ENCODE measurements around the gene RANBP3L.

RANBP3L gene

GRCh38 chr5:36312953-36313672 lies 11.4 kb upstream of the RANBP3L start:
- H3K9ac ChIP-seq (ENCODE audit: low read depth in 1 of 2, low read length in 2 of 2): no peak overlapping the region
- no peaks in the 10 kb centered on the region for H3K4me1 ChIP-seq (ENCODE audit: control insufficient read depth in 1 of 2, insufficient read depth in 2 of 2, low read length in 2 of 2)
- H3K27me3 ChIP-seq (ENCODE audit: control insufficient read depth in 1 of 2, insufficient read depth in 2 of 2, low read length in 2 of 2): no peaks in the 10 kb centered on the region
- no peak overlapping the region for H3K27ac ChIP-seq (ENCODE audit: low read depth, low read length)
- no peaks in the 10 kb centered on the region for H3K9me3 ChIP-seq (ENCODE audit: control insufficient read depth in 1 of 2, low read length in 2 of 2)
- no peak overlapping the region for H3K4me3 ChIP-seq (ENCODE audit: low read depth in 1 of 2, low read length in 2 of 2)
- H3K36me3 ChIP-seq (ENCODE audit: control insufficient read depth in 1 of 2, insufficient read depth in 2 of 2, low read length in 2 of 2): no peaks in the 10 kb centered on the region

GRCh38 chr5:36311956-36312355 lies 10.3 kb upstream of the RANBP3L start:
- H3K9ac ChIP-seq (ENCODE audit: low read depth in 1 of 2, low read length in 2 of 2): no peak overlapping the region
- no peaks in the 10 kb centered on the region for H3K36me3 ChIP-seq (ENCODE audit: control insufficient read depth in 1 of 2, insufficient read depth in 2 of 2, low read length in 2 of 2)
- H3K9me3 ChIP-seq (ENCODE audit: control insufficient read depth in 1 of 2, low read length in 2 of 2): no peaks in the 10 kb centered on the region
- H3K4me3 ChIP-seq (ENCODE audit: low read depth in 1 of 2, low read length in 2 of 2): no peak overlapping the region
- no peaks in the 10 kb centered on the region for H3K4me1 ChIP-seq (ENCODE audit: control insufficient read depth in 1 of 2, insufficient read depth in 2 of 2, low read length in 2 of 2)
- H3K27me3 ChIP-seq (ENCODE audit: control insufficient read depth in 1 of 2, insufficient read depth in 2 of 2, low read length in 2 of 2): no peaks in the 10 kb centered on the region
- H3K27ac ChIP-seq (ENCODE audit: low read depth, low read length): no peak overlapping the region

GRCh38 chr5:36310138-36310537 lies 8.4 kb upstream of the RANBP3L start:
- H3K4me1 ChIP-seq (ENCODE audit: control insufficient read depth in 1 of 2, insufficient read depth in 2 of 2, low read length in 2 of 2): no peaks in the 10 kb centered on the region
- H3K9ac ChIP-seq (ENCODE audit: low read depth in 1 of 2, low read length in 2 of 2): no peak overlapping the region
- H3K36me3 ChIP-seq (ENCODE audit: control insufficient read depth in 1 of 2, insufficient read depth in 2 of 2, low read length in 2 of 2): no peaks in the 10 kb centered on the region
- H3K27ac ChIP-seq (ENCODE audit: low read depth, low read length): no peak overlapping the region
- no peaks in the 10 kb centered on the region for H3K9me3 ChIP-seq (ENCODE audit: control insufficient read depth in 1 of 2, low read length in 2 of 2)
- H3K4me3 ChIP-seq (ENCODE audit: low read depth in 1 of 2, low read length in 2 of 2): no peak overlapping the region
- no peaks in the 10 kb centered on the region for H3K27me3 ChIP-seq (ENCODE audit: control insufficient read depth in 1 of 2, insufficient read depth in 2 of 2, low read length in 2 of 2)

- no peaks in the 10 kb centered on the region for H3K9me3 ChIP-seq (ENCODE audit: control insufficient read depth in 1 of 2, low read length in 2 of 2)
- no peaks in the 10 kb centered on the region for H3K36me3 ChIP-seq (ENCODE audit: control insufficient read depth in 1 of 2, insufficient read depth in 2 of 2, low read length in 2 of 2)
- no peak overlapping the region for H3K9ac ChIP-seq (ENCODE audit: low read depth in 1 of 2, low read length in 2 of 2)
- no peak overlapping the region for H3K27ac ChIP-seq (ENCODE audit: low read depth, low read length)
- H3K4me1 ChIP-seq (ENCODE audit: control insufficient read depth in 1 of 2, insufficient read depth in 2 of 2, low read length in 2 of 2): peaks cover 0 to 3% of the 10 kb centered on the region in 2 donors
- no peak overlapping the region for H3K4me3 ChIP-seq (ENCODE audit: low read depth in 1 of 2, low read length in 2 of 2)
- H3K27me3 ChIP-seq (ENCODE audit: control insufficient read depth in 1 of 2, insufficient read depth in 2 of 2, low read length in 2 of 2): no peaks in the 10 kb centered on the region
These were observed 4.0 kb upstream of the RANBP3L start for GRCh38 chr5:36305571-36306326.

GRCh38 chr5:36304095-36304805 lies 2.5 kb upstream of the RANBP3L start:
- Histone ChIP-seq H3K27ac (ENCODE audit: low read depth, low read length) (no peak overlapping the region), H3K36me3 (ENCODE audit: control insufficient read depth in 1 of 2, insufficient read depth in 2 of 2, low read length in 2 of 2) (no peaks in the 10 kb centered on the region), H3K9ac (ENCODE audit: low read depth in 1 of 2, low read length in 2 of 2) (no peak overlapping the region), H3K4me1 (ENCODE audit: control insufficient read depth in 1 of 2, insufficient read depth in 2 of 2, low read length in 2 of 2) (peaks cover 0 to 3% of the 10 kb centered on the region in 2 donors), H3K27me3 (ENCODE audit: control insufficient read depth in 1 of 2, insufficient read depth in 2 of 2, low read length in 2 of 2) (no peaks in the 10 kb centered on the region), H3K4me3 (ENCODE audit: low read depth in 1 of 2, low read length in 2 of 2) (no peak overlapping the region), H3K9me3 (ENCODE audit: control insufficient read depth in 1 of 2, low read length in 2 of 2) (no peaks in the 10 kb centered on the region)

- Histone ChIP-seq H3K4me1 (ENCODE audit: control insufficient read depth in 1 of 2, insufficient read depth in 2 of 2, low read length in 2 of 2) (peaks cover 0 to 3% of the 10 kb centered on the region in 2 donors), H3K9me3 (ENCODE audit: control insufficient read depth in 1 of 2, low read length in 2 of 2) (no peaks in the 10 kb centered on the region), H3K27ac (ENCODE audit: low read depth, low read length) (no peak overlapping the region), H3K27me3 (ENCODE audit: control insufficient read depth in 1 of 2, insufficient read depth in 2 of 2, low read length in 2 of 2) (no peaks in the 10 kb centered on the region), H3K9ac (ENCODE audit: low read depth in 1 of 2, low read length in 2 of 2) (no peak overlapping the region), H3K4me3 (ENCODE audit: low read depth in 1 of 2, low read length in 2 of 2) (no peak overlapping the region), H3K36me3 (ENCODE audit: control insufficient read depth in 1 of 2, insufficient read depth in 2 of 2, low read length in 2 of 2) (no peaks in the 10 kb centered on the region)
These were observed 668 bp downstream of the RANBP3L start for GRCh38 chr5:36300927-36301540.

- Histone ChIP-seq H3K27ac (ENCODE audit: low read depth, low read length) (no peak overlapping the region), H3K4me3 (ENCODE audit: low read depth in 1 of 2, low read length in 2 of 2) (no peak overlapping the region), H3K9ac (ENCODE audit: low read depth in 1 of 2, low read length in 2 of 2) (no peak overlapping the region), H3K27me3 (ENCODE audit: control insufficient read depth in 1 of 2, insufficient read depth in 2 of 2, low read length in 2 of 2) (no peaks in the 10 kb centered on the region), H3K9me3 (ENCODE audit: control insufficient read depth in 1 of 2, low read length in 2 of 2) (no peaks in the 10 kb centered on the region), H3K4me1 (ENCODE audit: control insufficient read depth in 1 of 2, insufficient read depth in 2 of 2, low read length in 2 of 2) (peaks cover 0 to 3% of the 10 kb centered on the region in 2 donors), H3K36me3 (ENCODE audit: control insufficient read depth in 1 of 2, insufficient read depth in 2 of 2, low read length in 2 of 2) (no peaks in the 10 kb centered on the region)
These were observed 1.3 kb downstream of the RANBP3L start for GRCh38 chr5:36300191-36300926.

- Histone ChIP-seq H3K9me3 (ENCODE audit: control insufficient read depth in 1 of 2, low read length in 2 of 2) (no peaks in the 10 kb centered on the region), H3K27me3 (ENCODE audit: control insufficient read depth in 1 of 2, insufficient read depth in 2 of 2, low read length in 2 of 2) (no peaks in the 10 kb centered on the region), H3K4me1 (ENCODE audit: control insufficient read depth in 1 of 2, insufficient read depth in 2 of 2, low read length in 2 of 2) (peaks cover 0 to 3% of the 10 kb centered on the region in 2 donors), H3K4me3 (ENCODE audit: low read depth in 1 of 2, low read length in 2 of 2) (no peak overlapping the region), H3K27ac (ENCODE audit: low read depth, low read length) (no peak overlapping the region), H3K9ac (ENCODE audit: low read depth in 1 of 2, low read length in 2 of 2) (no peak overlapping the region), H3K36me3 (ENCODE audit: control insufficient read depth in 1 of 2, insufficient read depth in 2 of 2, low read length in 2 of 2) (no peaks in the 10 kb centered on the region)
These were observed 3.1 kb downstream of the RANBP3L start for GRCh38 chr5:36298552-36298951.

GRCh38 chr5:36297653-36298052 lies 4.0 kb downstream of the RANBP3L start:
- H3K27ac ChIP-seq (ENCODE audit: low read depth, low read length): no peak overlapping the region
- H3K36me3 ChIP-seq (ENCODE audit: control insufficient read depth in 1 of 2, insufficient read depth in 2 of 2, low read length in 2 of 2): no peaks in the 10 kb centered on the region
- no peak overlapping the region for H3K9ac ChIP-seq (ENCODE audit: low read depth in 1 of 2, low read length in 2 of 2)
- no peak overlapping the region for H3K4me3 ChIP-seq (ENCODE audit: low read depth in 1 of 2, low read length in 2 of 2)
- no peaks in the 10 kb centered on the region for H3K27me3 ChIP-seq (ENCODE audit: control insufficient read depth in 1 of 2, insufficient read depth in 2 of 2, low read length in 2 of 2)
- no peaks in the 10 kb centered on the region for H3K9me3 ChIP-seq (ENCODE audit: control insufficient read depth in 1 of 2, low read length in 2 of 2)
- peaks cover 0 to 3% of the 10 kb centered on the region in 2 donors for H3K4me1 ChIP-seq (ENCODE audit: control insufficient read depth in 1 of 2, insufficient read depth in 2 of 2, low read length in 2 of 2)

Measured in duodenal mucosa (tissue), 2 donors.